HL-60 (cell line): Measurements from ENCODE around the gene LGI2.

Experiments
- SPI1 ChIP-seq: IDR thresholded peaks from 2 replicates; pipeline ENCODE4 v1.6.1; 2012; ENCODE audit warnings: low read depth, mild to moderate bottlenecking, borderline replicate concordance
- TF ChIP-seq, protein P1 (sequence below): IDR thresholded peaks from one replicate; pipeline ENCODE4 v1.5.1; 2011; ENCODE audit warnings: low read length, control low read depth, inconsistent platforms; ENCODE audit not compliant: insufficient read depth

DNA sequence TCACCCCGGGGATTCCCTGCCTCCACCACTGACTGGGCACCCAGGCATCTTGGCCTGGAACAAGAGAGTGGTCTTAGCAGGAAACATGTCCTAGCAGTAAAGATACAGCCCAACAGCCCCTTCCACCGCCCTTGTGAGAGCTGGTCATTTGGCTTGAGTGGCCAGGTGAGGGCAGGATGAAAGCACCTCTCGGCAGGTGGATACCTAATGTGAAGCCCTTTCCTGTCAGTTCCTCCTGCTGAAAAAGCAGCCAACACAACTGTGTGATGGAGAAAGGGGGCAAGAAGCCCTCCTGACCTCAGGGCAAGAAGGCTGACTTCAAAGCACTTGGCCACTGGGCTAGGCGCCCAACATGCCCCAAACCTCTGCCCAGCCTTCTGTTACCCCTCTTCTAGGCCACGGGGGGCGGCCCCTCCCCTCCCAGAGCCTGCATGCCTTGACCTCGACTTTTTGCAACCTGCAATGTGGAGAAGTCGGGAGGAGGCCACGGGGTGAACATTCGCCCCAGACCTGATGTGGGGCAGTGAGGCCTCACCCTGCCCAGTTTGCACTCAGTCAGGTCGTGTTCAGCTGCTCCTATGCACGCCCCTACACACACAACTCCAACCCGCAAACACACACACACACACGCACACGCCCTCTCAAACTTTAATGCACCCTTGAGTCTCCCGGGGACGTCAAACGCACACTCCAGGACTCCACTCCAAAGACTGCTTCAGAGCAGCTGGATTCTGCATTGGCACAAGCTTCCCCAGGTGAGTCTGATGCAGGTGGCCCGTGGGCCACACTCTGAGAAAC, 1.1 kb downstream of the LGI2 start:
- TF ChIP-seq, protein P1, sequence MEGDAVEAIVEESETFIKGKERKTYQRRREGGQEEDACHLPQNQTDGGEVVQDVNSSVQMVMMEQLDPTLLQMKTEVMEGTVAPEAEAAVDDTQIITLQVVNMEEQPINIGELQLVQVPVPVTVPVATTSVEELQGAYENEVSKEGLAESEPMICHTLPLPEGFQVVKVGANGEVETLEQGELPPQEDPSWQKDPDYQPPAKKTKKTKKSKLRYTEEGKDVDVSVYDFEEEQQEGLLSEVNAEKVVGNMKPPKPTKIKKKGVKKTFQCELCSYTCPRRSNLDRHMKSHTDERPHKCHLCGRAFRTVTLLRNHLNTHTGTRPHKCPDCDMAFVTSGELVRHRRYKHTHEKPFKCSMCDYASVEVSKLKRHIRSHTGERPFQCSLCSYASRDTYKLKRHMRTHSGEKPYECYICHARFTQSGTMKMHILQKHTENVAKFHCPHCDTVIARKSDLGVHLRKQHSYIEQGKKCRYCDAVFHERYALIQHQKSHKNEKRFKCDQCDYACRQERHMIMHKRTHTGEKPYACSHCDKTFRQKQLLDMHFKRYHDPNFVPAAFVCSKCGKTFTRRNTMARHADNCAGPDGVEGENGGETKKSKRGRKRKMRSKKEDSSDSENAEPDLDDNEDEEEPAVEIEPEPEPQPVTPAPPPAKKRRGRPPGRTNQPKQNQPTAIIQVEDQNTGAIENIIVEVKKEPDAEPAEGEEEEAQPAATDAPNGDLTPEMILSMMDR = no peak
- no peak for TF ChIP-seq SPI1
